ENCODE measurements around the gene ZCWPW2.

ZCWPW2 gene

DNA sequence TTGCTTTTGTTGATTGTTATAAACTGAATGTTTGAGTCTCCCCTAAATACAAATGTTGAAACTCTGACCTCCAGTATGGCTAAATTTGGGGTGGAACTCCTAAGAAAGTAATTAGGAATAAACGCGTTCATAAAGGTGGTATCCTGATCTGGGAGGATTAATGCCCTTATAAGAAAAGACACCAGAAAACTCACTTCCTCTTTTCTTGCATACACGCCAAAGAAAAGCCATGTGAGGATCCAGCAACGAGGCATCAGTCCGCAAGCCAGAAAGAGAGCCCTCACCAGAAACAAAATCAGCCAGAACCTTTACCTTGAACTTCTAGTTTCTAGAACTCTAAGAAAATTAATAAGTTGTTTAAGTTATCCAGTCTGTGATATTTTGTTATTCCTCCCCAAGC is 37.5 kb downstream of the ZCWPW2 start:
- no peaks in the 10 kb centered on the region for H3K36me3 ChIP-seq (ENCODE audit: control insufficient read depth, insufficient read depth, low read length)
- H3K9ac ChIP-seq (ENCODE audit: low read length): no peak overlapping the region
- no peaks in the 10 kb centered on the region for H3K9me3 ChIP-seq (ENCODE audit: control insufficient read depth, insufficient read depth, low read depth, low read length)
- H3K27me3 ChIP-seq (ENCODE audit: control insufficient read depth, insufficient read depth, low read length): no peaks in the 10 kb centered on the region
- H3K27ac ChIP-seq (ENCODE audit: low read depth, low read length): no peak overlapping the region
- no peaks in the 10 kb centered on the region for H3K4me1 ChIP-seq (ENCODE audit: control insufficient read depth, insufficient read depth, low read length)
- no peak overlapping the region for H3K4me3 ChIP-seq (ENCODE audit: low read depth, low read length)

- no peak overlapping the region for H3K4me3 ChIP-seq (ENCODE audit: low read depth, low read length)
- no peak overlapping the region for H3K9ac ChIP-seq (ENCODE audit: low read length)
- H3K27ac ChIP-seq (ENCODE audit: low read depth, low read length): no peak overlapping the region
- H3K27me3 ChIP-seq (ENCODE audit: control insufficient read depth, insufficient read depth, low read length): no peaks in the 10 kb centered on the region
- H3K36me3 ChIP-seq (ENCODE audit: control insufficient read depth, insufficient read depth, low read length): no peaks in the 10 kb centered on the region
- no peaks in the 10 kb centered on the region for H3K4me1 ChIP-seq (ENCODE audit: control insufficient read depth, insufficient read depth, low read length)
- H3K9me3 ChIP-seq (ENCODE audit: control insufficient read depth, insufficient read depth, low read depth, low read length): 0 out of 2 replicates have a peak, but pooled peaks cover 2% of the 10 kb centered on the region
These were observed 40.5 kb downstream of the ZCWPW2 start for GRCh38 chr3:28388978-28389377.

DNA sequence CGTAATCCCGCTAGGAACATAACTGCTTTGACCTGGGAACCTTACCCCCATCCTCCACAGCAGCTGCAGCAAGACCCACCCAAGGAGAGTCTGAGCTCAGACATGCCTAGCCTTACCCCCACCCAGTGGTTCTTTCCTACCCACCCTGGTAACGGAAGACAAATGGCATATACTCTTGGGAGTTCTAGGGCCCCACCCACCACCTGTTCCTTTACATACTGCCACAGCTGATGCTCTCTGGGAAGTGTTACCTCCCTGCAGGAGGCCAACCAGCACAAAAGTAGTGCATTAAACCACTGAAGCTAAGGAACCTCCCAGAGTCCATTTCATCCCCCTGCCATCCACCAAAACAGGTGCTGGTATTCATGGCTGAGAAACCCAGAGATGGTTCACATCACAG is 50.7 kb downstream of the ZCWPW2 start:
- H3K27ac ChIP-seq (ENCODE audit: low read depth, low read length): no peak overlapping the region
- no peak overlapping the region for H3K9ac ChIP-seq (ENCODE audit: low read length)
- H3K27me3 ChIP-seq (ENCODE audit: control insufficient read depth, insufficient read depth, low read length): no peaks in the 10 kb centered on the region
- H3K4me3 ChIP-seq (ENCODE audit: low read depth, low read length): no peak overlapping the region
- peaks cover 24% of the 10 kb centered on the region for H3K9me3 ChIP-seq (ENCODE audit: control insufficient read depth, insufficient read depth, low read depth, low read length)
- no peaks in the 10 kb centered on the region for H3K36me3 ChIP-seq (ENCODE audit: control insufficient read depth, insufficient read depth, low read length)
- no peaks in the 10 kb centered on the region for H3K4me1 ChIP-seq (ENCODE audit: control insufficient read depth, insufficient read depth, low read length)

GRCh38 chr3:28406241-28406640 is 57.7 kb downstream of the ZCWPW2 start:
- Histone ChIP-seq H3K27ac (ENCODE audit: low read depth, low read length) (no peak overlapping the region), H3K36me3 (ENCODE audit: control insufficient read depth, insufficient read depth, low read length) (no peaks in the 10 kb centered on the region), H3K9me3 (ENCODE audit: control insufficient read depth, insufficient read depth, low read depth, low read length) (0 out of 2 replicates have a peak, but pooled peaks cover 4% of the 10 kb centered on the region), H3K9ac (ENCODE audit: low read length) (no peak overlapping the region), H3K4me1 (ENCODE audit: control insufficient read depth, insufficient read depth, low read length) (no peaks in the 10 kb centered on the region), H3K4me3 (ENCODE audit: low read depth, low read length) (no peak overlapping the region), H3K27me3 (ENCODE audit: control insufficient read depth, insufficient read depth, low read length) (no peaks in the 10 kb centered on the region)

GRCh38 chr3:28449398-28449797 is 100.9 kb downstream of the ZCWPW2 start:
- Histone ChIP-seq H3K27ac (ENCODE audit: low read depth, low read length) (no peak overlapping the region), H3K4me3 (ENCODE audit: low read depth, low read length) (no peak overlapping the region), H3K27me3 (ENCODE audit: control insufficient read depth, insufficient read depth, low read length) (no peaks in the 10 kb centered on the region), H3K9ac (ENCODE audit: low read length) (no peak overlapping the region), H3K9me3 (ENCODE audit: control insufficient read depth, insufficient read depth, low read depth, low read length) (no peaks in the 10 kb centered on the region), H3K4me1 (ENCODE audit: control insufficient read depth, insufficient read depth, low read length) (no peaks in the 10 kb centered on the region), H3K36me3 (ENCODE audit: control insufficient read depth, insufficient read depth, low read length) (no peaks in the 10 kb centered on the region)

GRCh38 chr3:28462866-28463265 is 114.3 kb downstream of the ZCWPW2 start:
- Histone ChIP-seq H3K36me3 (ENCODE audit: control insufficient read depth, insufficient read depth, low read length) (no peaks in the 10 kb centered on the region), H3K4me1 (ENCODE audit: control insufficient read depth, insufficient read depth, low read length) (no peaks in the 10 kb centered on the region), H3K9me3 (ENCODE audit: control insufficient read depth, insufficient read depth, low read depth, low read length) (no peaks in the 10 kb centered on the region), H3K27me3 (ENCODE audit: control insufficient read depth, insufficient read depth, low read length) (no peaks in the 10 kb centered on the region), H3K27ac (ENCODE audit: low read depth, low read length) (no peak overlapping the region), H3K4me3 (ENCODE audit: low read depth, low read length) (no peak overlapping the region), H3K9ac (ENCODE audit: low read length) (no peak overlapping the region)

- Histone ChIP-seq H3K9me3 (ENCODE audit: control insufficient read depth, insufficient read depth, low read depth, low read length) (no peaks in the 10 kb centered on the region), H3K27me3 (ENCODE audit: control insufficient read depth, insufficient read depth, low read length) (no peaks in the 10 kb centered on the region), H3K4me1 (ENCODE audit: control insufficient read depth, insufficient read depth, low read length) (no peaks in the 10 kb centered on the region), H3K27ac (ENCODE audit: low read depth, low read length) (no peak overlapping the region), H3K4me3 (ENCODE audit: low read depth, low read length) (no peak overlapping the region), H3K9ac (ENCODE audit: low read length) (no peak overlapping the region), H3K36me3 (ENCODE audit: control insufficient read depth, insufficient read depth, low read length) (no peaks in the 10 kb centered on the region)
These were observed 118.9 kb downstream of the ZCWPW2 start for GRCh38 chr3:28467414-28467813.

- Histone ChIP-seq H3K9ac (ENCODE audit: low read length) (no peak overlapping the region), H3K4me1 (ENCODE audit: control insufficient read depth, insufficient read depth, low read length) (no peaks in the 10 kb centered on the region), H3K36me3 (ENCODE audit: control insufficient read depth, insufficient read depth, low read length) (no peaks in the 10 kb centered on the region), H3K4me3 (ENCODE audit: low read depth, low read length) (no peak overlapping the region), H3K27ac (ENCODE audit: low read depth, low read length) (no peak overlapping the region), H3K9me3 (ENCODE audit: control insufficient read depth, insufficient read depth, low read depth, low read length) (no peaks in the 10 kb centered on the region), H3K27me3 (ENCODE audit: control insufficient read depth, insufficient read depth, low read length) (no peaks in the 10 kb centered on the region)
These were observed 127.7 kb downstream of the ZCWPW2 start for GRCh38 chr3:28476194-28476593.

- Histone ChIP-seq H3K9me3 (ENCODE audit: control insufficient read depth, insufficient read depth, low read depth, low read length) (no peaks in the 10 kb centered on the region), H3K9ac (ENCODE audit: low read length) (no peak overlapping the region), H3K27me3 (ENCODE audit: control insufficient read depth, insufficient read depth, low read length) (no peaks in the 10 kb centered on the region), H3K4me3 (ENCODE audit: low read depth, low read length) (no peak overlapping the region), H3K27ac (ENCODE audit: low read depth, low read length) (no peak overlapping the region), H3K36me3 (ENCODE audit: control insufficient read depth, insufficient read depth, low read length) (no peaks in the 10 kb centered on the region), H3K4me1 (ENCODE audit: control insufficient read depth, insufficient read depth, low read length) (no peaks in the 10 kb centered on the region)
These were observed 128.2 kb downstream of the ZCWPW2 start for GRCh38 chr3:28476764-28477163.

DNA sequence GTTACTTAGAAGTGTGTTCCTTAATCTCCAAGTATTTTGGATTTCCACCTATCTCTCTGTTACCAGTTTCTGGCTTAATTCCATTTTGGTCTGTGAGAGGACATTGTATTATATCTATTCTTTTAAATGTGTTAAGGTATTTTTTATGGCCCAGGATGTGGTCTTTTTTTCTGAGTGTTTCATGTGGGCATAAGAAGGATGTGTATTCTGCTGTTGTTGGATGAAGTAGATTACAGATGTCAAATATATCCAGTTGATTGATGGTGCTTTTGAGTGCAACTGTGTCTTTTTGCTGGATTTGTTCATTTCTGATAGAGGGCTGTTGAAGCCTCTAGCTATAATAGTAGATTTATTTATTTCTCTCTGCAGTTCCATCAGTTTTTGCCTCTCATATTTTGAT is 136.6 kb downstream of the ZCWPW2 start:
- no peak overlapping the region for H3K27ac ChIP-seq (ENCODE audit: low read depth, low read length)
- no peaks in the 10 kb centered on the region for H3K36me3 ChIP-seq (ENCODE audit: control insufficient read depth, insufficient read depth, low read length)
- no peak overlapping the region for H3K4me3 ChIP-seq (ENCODE audit: low read depth, low read length)
- H3K9ac ChIP-seq (ENCODE audit: low read length): no peak overlapping the region
- H3K27me3 ChIP-seq (ENCODE audit: control insufficient read depth, insufficient read depth, low read length): no peaks in the 10 kb centered on the region
- no peaks in the 10 kb centered on the region for H3K9me3 ChIP-seq (ENCODE audit: control insufficient read depth, insufficient read depth, low read depth, low read length)
- no peaks in the 10 kb centered on the region for H3K4me1 ChIP-seq (ENCODE audit: control insufficient read depth, insufficient read depth, low read length)

DNA sequence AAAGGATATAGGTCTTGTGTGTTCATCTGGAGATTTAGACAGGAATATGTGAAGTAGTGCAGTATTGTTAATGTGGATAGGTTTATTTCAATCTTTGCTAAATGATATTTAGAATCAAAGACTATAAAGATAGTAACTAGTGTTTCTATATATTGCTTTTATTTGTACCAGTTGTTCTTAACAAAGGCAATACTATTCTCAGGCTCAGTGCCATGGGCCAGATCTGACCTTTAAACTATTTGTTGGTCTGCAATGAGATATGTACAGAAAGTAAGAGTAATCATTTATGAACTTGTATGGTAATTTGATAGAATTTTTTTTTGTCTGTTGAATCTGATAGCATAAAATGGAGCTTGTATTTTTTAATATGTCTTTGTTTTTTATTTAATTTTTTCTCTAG is 146.8 kb downstream of the ZCWPW2 start:
- Histone ChIP-seq H3K27ac (ENCODE audit: low read depth, low read length) (no peak overlapping the region), H3K36me3 (ENCODE audit: control insufficient read depth, insufficient read depth, low read length) (no peaks in the 10 kb centered on the region), H3K4me3 (ENCODE audit: low read depth, low read length) (no peak overlapping the region), H3K9me3 (ENCODE audit: control insufficient read depth, insufficient read depth, low read depth, low read length) (no peaks in the 10 kb centered on the region), H3K27me3 (ENCODE audit: control insufficient read depth, insufficient read depth, low read length) (no peaks in the 10 kb centered on the region), H3K9ac (ENCODE audit: low read length) (no peak overlapping the region), H3K4me1 (ENCODE audit: control insufficient read depth, insufficient read depth, low read length) (no peaks in the 10 kb centered on the region; the same call in 1 of the 2 replicates)

- no peaks in the 10 kb centered on the region for H3K27me3 ChIP-seq (ENCODE audit: control insufficient read depth, insufficient read depth, low read length)
- no peak overlapping the region for H3K27ac ChIP-seq (ENCODE audit: low read depth, low read length)
- peaks cover 20% of the 10 kb centered on the region for H3K4me1 ChIP-seq (ENCODE audit: control insufficient read depth, insufficient read depth, low read length)
- H3K9ac ChIP-seq (ENCODE audit: low read length): no peak overlapping the region
- no peaks in the 10 kb centered on the region for H3K36me3 ChIP-seq (ENCODE audit: control insufficient read depth, insufficient read depth, low read length)
- no peaks in the 10 kb centered on the region for H3K9me3 ChIP-seq (ENCODE audit: control insufficient read depth, insufficient read depth, low read depth, low read length)
- H3K4me3 ChIP-seq (ENCODE audit: low read depth, low read length): no peak overlapping the region
These were observed 153.9 kb downstream of the ZCWPW2 start for GRCh38 chr3:28502397-28502937.

Data from HUES6 (cell line).